Lung (tissue), 12 donors: Measurements from ENCODE around the gene GMPS. TPM values are rescaled to one million over a fixed set of nuclear protein-coding genes. Genes with fewer than 3 reads are reported as not detected.
"Not testable (repeated sequence)": the region's sequence is repeated elsewhere in the genome, so short reads cannot be mapped to it uniquely, and the experiment has no call there.

Experiments
- ATAC-seq: fragments of 200-7000 bp; cut with Tn5 transposase; one replicate; pipeline ENCODE4 v1.9.1; 2020; ENCODE audit warnings: moderate number of reproducible peaks; ENCODE audit not compliant: insufficient read depth, low FRiP score
- DNase-seq, 3 donors: peaks; one replicate each; pipeline ENCODE4 v3.0.0-alpha.2; 2013 to 2017
- H3K27ac ChIP-seq, 2 donors: one replicate each; pipeline ENCODE4 v1.5.1; 2013; ENCODE audit warnings: mild to moderate bottlenecking in 2 of 2, moderate library complexity in 2 of 2, control low read depth in 1 of 2, inconsistent platforms in 1 of 2, low read depth in 1 of 2, low read length in 1 of 2
- H3K27me3 ChIP-seq, 3 donors: one replicate each; pipeline ENCODE4 v1.5.1; 2013; ENCODE audit warnings: low read length in 2 of 3; ENCODE audit not compliant: control insufficient read depth in 3 of 3, insufficient read depth in 3 of 3
- H3K36me3 ChIP-seq, 4 donors: one replicate each; pipeline ENCODE4 v1.5.1; 2013; ENCODE audit warnings: low read length in 4 of 4, mild to moderate bottlenecking in 1 of 4, moderate library complexity in 1 of 4; ENCODE audit not compliant: control insufficient read depth in 4 of 4, insufficient read depth in 4 of 4
- H3K4me1 ChIP-seq, 5 donors: one replicate each; pipeline ENCODE4 v1.5.1; 2013; ENCODE audit warnings: low read length in 5 of 5, mild to moderate bottlenecking in 2 of 5, moderate library complexity in 1 of 5; ENCODE audit not compliant: control insufficient read depth in 5 of 5, insufficient read depth in 5 of 5
- H3K4me3 ChIP-seq: one replicate; pipeline ENCODE4 v1.5.1; 2013; ENCODE audit warnings: mild to moderate bottlenecking, control low read depth, moderate library complexity
- H3K9ac ChIP-seq, 2 donors: one replicate each; pipeline ENCODE4 v1.5.1; 2013; ENCODE audit warnings: low read length in 2 of 2, control low read depth in 1 of 2; ENCODE audit not compliant: insufficient read depth in 1 of 2
- H3K9me3 ChIP-seq, 4 donors: one replicate each; pipeline ENCODE4 v1.5.1; 2013; ENCODE audit warnings: low read length in 3 of 4, mild to moderate bottlenecking in 1 of 4, moderate library complexity in 1 of 4; ENCODE audit not compliant: control insufficient read depth in 4 of 4, insufficient read depth in 3 of 4
- CTCF ChIP-seq: IDR thresholded peaks from 2 replicates; pipeline ENCODE4 v1.5.1; 2012; ENCODE audit warnings: mild to moderate bottlenecking; ENCODE audit errors: control extremely low read depth, extremely low read depth
- WGBS, 2 donors: extraction: QIAGEN DNeasy Blood & Tissue Kit; methylation state at CpG; one replicate each; pipeline ENCODE4 v1.1.7; 2013; 5-methylcytosine and 5-hydroxymethylcytosine counted together
- polyA plus RNA-seq, 2 donors: library from polyadenylated mRNA; stranded (reverse); fragments of 200-250 nt; gene quantifications; one replicate each; pipeline ENCODE4 v1.2.1, GENCODE V29; 2013
- total RNA-seq, 2 donors: library from RNA; depleted of rRNA in 1 of 2; stranded (reverse); fragments of >200 nt in 1 of 2; gene quantifications; one replicate each; pipeline ENCODE4 v1.2.1, GENCODE V29; 2014 to 2021
- donor health status: control.
- donor health status: control.
- donor health status: Bipolar disorder and iron deficiency.
- donor health status: healthy.
- donor health status: DM: yes; HTN: yes; CAD: no.

GMPS gene
- total and polyA plus RNA-seq, 4 donors, result 17.0 to 38.1 (median 22.0) TPM

- H3K27ac ChIP-seq, result no peak overlapping the region
- 74 to 76% methylated on average over 1 of the region's 1 CpG for WGBS, 2 donors
- no peak overlapping the region for H3K4me3 ChIP-seq
- no peak overlapping the region for H3K9ac ChIP-seq
- H3K36me3 ChIP-seq, result peaks cover 0 to 2% (median under 1%) of the 10 kb centered on the region in 4 donors
- H3K27me3 ChIP-seq, result no peaks in the 10 kb centered on the region
- DNase-seq (no peak), ATAC-seq (no peak)
- no peak for TF ChIP-seq CTCF
- no peaks in the 10 kb centered on the region for H3K9me3 ChIP-seq
- H3K4me1 ChIP-seq, result peaks cover 0 to 2% (median 0%) of the 10 kb centered on the region in 5 donors
These were observed 26.9 kb upstream of the GMPS start for GRCh38 chr3:155843569-155843968.

GRCh38 chr3:155846119-155846518, 24.3 kb upstream of the GMPS start:
- H3K27ac ChIP-seq, result no peak overlapping the region
- ATAC-seq, result no peak
- H3K4me3 ChIP-seq, result no peak overlapping the region
- WGBS, 2 donors, result 84 to 86% methylated on average over 3 of the region's 3 CpGs
- H3K36me3 ChIP-seq, result peaks cover 0 to 2% (median under 1%) of the 10 kb centered on the region in 4 donors
- no peaks in the 10 kb centered on the region for H3K27me3 ChIP-seq
- no peak overlapping the region for H3K9ac ChIP-seq
- H3K9me3 ChIP-seq, result no peaks in the 10 kb centered on the region
- TF ChIP-seq CTCF, result no peak
- peaks cover 0 to 6% (median 3%) of the 10 kb centered on the region in 5 donors for H3K4me1 ChIP-seq
- no peak for DNase-seq

GRCh38 chr3:155847993-155848392, 22.5 kb upstream of the GMPS start:
- no peaks in the 10 kb centered on the region for H3K27me3 ChIP-seq
- H3K9ac ChIP-seq, result no peak overlapping the region
- H3K4me1 ChIP-seq, result peaks cover 5 to 22% (median 13%) of the 10 kb centered on the region in 5 donors
- H3K9me3 ChIP-seq, result no peaks in the 10 kb centered on the region
- WGBS, 2 donors, result 78 to 97% methylated on average over 3 of the region's 3 CpGs
- no peak for DNase-seq
- no peak for ATAC-seq
- peaks cover 0 to 2% (median under 1%) of the 10 kb centered on the region in 4 donors for H3K36me3 ChIP-seq
- TF ChIP-seq CTCF, result no peak
- H3K4me3 ChIP-seq, result no peak overlapping the region
- H3K27ac ChIP-seq, result no peak overlapping the region

GRCh38 chr3:155849404-155849803, 21.0 kb upstream of the GMPS start:
- H3K9ac ChIP-seq, ATAC-seq, H3K9me3 ChIP-seq, H3K27me3 ChIP-seq, DNase-seq, H3K36me3 ChIP-seq, H3K4me3 ChIP-seq, H3K27ac ChIP-seq: not testable (repeated sequence)
- peaks cover 5 to 22% (median 13%) of the 10 kb centered on the region in 5 donors for H3K4me1 ChIP-seq
- WGBS, 2 donors, result 92 to 95% methylated on average over 3 of the region's 3 CpGs
